D721Med (cell line): ENCODE data around the gene TMEM218.

Source experiments
- DNase-seq: peaks from one replicate; pipeline ENCODE4 v3.0.0; 2011; ENCODE audit warnings: low spot score; ENCODE audit not compliant: insufficient read length
- FAIRE-seq: peaks from 2 replicates; lab custom pipeline; 2011; peaks lifted over from hg19 to GRCh38; lab: Jason Lieb, UNC
- TF ChIP-seq, protein P1 (sequence below): IDR thresholded peaks from 2 replicates; pipeline ENCODE4 v1.5.1; 2012; ENCODE audit warnings: mild to moderate bottlenecking, control low read depth; ENCODE audit not compliant: insufficient read depth; ENCODE audit errors: missing control alignments

Gene TMEM218

DNA sequence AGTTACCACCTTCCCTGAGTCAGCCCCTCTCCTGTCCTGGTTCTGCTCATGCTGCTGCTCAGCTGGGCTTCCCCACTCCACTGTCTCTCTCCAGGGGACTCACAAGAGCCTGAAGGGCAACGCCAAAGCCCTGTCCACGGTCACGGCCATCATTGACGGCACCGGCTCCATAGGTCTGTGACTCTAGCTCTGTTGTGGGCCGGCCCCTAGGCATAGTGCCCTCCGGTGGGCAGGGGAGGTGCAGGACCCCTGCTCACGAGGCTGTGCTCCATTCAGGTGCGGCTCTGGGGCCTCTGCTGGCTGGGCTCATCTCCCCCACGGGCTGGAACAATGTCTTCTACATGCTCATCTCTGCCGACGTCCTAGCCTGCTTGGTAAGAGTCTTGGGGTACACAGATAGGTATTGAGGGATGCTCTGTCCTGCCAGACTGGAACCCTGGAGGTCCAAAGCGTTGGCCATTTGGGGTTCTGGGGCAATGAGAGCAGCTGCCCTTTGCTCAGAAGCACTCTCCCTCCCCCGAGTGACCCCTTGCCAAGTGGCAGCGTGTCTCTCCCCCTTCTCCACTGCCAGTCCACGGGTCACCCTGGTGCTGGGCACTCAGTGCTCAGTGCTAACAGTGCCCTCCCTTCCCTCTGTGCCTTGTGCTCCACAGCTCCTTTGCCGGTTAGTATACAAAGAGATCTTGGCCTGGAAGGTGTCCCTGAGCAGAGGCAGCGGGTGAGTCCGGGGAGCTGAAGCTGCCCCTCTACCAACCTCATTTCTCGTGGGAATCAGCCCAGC, 25.9 kb downstream of the TMEM218 start:
- DNase-seq (no peak), FAIRE-seq (no peak)
- TF ChIP-seq, protein P1, sequence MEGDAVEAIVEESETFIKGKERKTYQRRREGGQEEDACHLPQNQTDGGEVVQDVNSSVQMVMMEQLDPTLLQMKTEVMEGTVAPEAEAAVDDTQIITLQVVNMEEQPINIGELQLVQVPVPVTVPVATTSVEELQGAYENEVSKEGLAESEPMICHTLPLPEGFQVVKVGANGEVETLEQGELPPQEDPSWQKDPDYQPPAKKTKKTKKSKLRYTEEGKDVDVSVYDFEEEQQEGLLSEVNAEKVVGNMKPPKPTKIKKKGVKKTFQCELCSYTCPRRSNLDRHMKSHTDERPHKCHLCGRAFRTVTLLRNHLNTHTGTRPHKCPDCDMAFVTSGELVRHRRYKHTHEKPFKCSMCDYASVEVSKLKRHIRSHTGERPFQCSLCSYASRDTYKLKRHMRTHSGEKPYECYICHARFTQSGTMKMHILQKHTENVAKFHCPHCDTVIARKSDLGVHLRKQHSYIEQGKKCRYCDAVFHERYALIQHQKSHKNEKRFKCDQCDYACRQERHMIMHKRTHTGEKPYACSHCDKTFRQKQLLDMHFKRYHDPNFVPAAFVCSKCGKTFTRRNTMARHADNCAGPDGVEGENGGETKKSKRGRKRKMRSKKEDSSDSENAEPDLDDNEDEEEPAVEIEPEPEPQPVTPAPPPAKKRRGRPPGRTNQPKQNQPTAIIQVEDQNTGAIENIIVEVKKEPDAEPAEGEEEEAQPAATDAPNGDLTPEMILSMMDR: no peak

DNA sequence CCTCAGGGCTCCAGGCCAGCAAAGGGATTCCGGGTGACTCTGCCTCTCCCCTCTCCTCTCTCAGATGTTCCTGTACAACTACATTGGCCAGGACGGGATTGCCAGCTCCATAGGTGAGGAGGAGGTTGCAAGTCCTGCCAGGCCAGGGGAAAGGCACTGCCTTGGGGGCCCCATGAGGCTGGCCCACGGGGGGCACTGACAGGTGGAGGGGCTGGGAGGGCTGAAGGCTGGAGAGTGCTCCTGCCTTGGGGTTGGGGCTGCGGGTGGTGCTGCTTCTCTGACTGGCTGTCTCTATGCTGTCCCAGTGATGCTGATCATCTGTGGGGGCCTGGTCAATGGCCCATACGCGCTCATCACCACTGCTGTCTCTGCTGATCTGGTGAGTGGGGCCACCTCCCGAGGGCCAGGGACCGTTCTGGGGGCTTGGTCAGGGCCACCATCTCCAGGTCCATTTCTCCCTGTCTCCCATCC, 26.6 kb downstream of the TMEM218 start:
- TF ChIP-seq, protein P1: no peak
- FAIRE-seq: no peak

DNA sequence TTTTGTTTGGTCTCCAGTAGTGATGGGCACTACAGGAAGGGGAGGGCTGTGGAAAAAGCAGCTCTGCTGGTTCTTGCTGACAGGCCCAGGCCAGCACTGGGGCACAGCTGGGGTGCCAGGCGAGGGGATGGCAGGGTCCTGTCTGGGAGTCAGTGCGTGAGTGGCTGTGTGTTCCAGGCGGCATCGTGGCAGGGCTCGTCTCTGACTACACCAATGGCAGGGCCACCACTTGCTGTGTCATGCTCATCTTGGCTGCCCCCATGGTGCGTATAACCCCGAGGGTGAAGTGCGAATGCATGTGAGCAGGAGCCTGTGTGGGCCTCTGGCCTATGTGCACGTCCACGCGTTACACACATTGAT, 27.4 kb downstream of the TMEM218 start:
- DNase-seq: no peak
- TF ChIP-seq, protein P1: no peak
- FAIRE-seq: no peak

More for the DNA sequence above, 26.6 kb downstream of the TMEM218 start:
- DNase-seq: no peak

DNA sequence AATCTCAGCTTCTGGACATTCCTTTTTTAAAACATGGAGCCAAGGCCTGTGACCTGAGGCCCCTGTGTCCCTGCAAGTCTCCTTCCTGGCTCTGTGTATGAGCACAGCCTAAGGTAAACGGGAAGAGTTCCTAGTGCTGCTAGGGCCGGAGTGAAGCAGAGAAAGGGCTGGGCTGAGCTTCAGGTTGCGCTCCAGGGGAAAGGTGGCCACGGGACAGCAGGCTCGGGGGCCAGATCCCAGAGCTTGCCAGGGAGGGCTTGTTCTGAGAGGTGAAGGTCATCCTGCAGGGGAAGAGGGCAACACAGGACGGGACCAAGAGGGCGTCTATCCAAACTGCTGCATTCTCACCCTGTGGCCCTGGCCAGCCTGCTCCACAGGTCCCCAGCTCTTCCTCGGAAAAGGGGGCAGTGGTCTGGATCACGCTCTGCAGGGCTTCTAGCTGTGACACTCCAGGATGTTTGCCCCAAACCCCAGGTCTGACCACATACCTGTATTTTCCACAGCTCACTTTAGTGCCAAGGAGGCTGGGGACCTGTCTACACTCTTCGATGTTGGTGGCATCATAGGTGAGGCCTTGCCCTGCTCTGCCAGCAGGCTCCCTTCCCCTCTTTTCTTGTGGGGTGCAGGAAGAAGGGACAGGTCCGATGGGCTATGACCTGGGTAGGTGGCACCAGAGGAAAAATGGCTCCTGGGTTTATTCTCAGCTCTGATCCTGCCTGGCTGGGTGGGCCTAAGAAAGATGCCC, 27.9 kb downstream of the TMEM218 start:
- FAIRE-seq (no peak), DNase-seq (no peak)
- TF ChIP-seq, protein P1: no peak

DNA sequence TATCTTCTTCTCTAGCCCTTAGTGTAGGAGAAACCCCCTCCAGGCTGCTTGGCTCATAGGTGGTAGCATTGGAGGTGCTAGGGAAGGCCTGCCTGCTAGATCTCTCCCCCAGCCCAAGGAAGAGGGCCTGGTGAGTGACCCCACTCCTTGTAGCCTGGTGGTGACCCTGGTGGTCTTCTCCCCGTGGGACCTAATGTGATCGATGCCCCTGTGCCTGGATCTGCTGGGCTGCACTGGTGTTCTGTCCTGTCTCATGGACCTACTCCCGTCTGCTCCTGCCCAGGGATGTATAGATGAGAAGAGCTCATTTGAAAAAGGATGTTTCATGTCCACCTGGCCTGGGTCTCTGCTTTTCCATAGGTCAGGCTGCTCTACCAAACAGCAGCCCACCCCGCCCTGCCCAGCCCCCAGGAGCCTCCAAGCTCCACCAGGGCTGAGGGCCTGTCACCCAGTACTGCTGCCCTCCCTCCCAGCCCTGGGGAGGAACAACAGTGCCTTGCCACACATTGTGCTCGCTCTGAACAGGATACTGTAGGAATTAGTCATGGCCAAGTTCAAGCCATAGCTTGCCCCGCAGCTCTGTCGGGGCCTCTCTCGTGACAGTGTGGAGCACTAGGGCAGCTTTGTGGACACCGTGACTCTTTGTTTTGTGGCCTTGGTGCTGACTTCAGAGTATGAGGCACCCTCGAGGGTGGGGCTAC, 28.7 kb downstream of the TMEM218 start:
- DNase-seq (no peak), FAIRE-seq (no peak)
- TF ChIP-seq, protein P1: no peak

DNA sequence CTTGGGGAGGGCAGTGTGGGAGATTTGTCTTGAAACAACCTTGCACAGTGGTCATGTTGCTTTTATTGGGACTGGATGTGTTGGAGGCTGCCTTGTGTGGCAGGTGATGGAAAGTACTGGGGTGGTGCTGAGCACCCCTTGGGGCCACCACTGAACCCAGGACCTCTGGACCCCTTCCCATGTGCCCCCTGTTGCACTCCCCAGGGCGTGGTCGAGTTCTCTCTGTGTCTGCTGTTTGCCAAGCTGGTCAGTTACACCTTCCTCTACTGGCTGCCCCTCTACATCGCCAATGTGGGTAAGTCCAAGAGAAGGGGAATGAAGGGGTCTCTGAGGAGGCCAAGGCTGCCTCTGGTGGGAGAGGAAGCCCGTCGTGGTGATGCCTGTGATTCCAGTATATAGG, 29.4 kb downstream of the TMEM218 start:
- DNase-seq: no peak
- TF ChIP-seq, protein P1: no peak
- FAIRE-seq: no peak
